Stomach (tissue), 4 donors: ENCODE data around the gene LACTBL1.

ENCODE experiments used
- EP300 ChIP-seq: sonication (generic); formaldehyde crosslinking; IDR thresholded peaks from one replicate; pipeline ENCODE4 v1.6.1; 2017; ENCODE audit warnings: antibody characterized with exemption
- POLR2A ChIP-seq, 4 donors: fragments of 450-650 bp; IDR thresholded peaks; one replicate each; pipeline ENCODE4 v1.6.1; 2016; ENCODE audit warnings: antibody characterized with exemption in 4 of 4, control low read depth in 2 of 4, mild to moderate bottlenecking in 1 of 4, moderate library complexity in 1 of 4
- TF ChIP-seq, protein P1 (sequence below), 7 experiments: fragments of 450-650 bp in 4 of 7; fragments of 200-600 bp in 3 of 7; sonication (generic) in 3 of 7; IDR thresholded peaks; one replicate each; pipeline ENCODE4 v1.5.1; 2016 to 2019; ENCODE audit warnings: antibody characterized with exemption in 7 of 7, control low read depth in 2 of 7, mild to moderate bottlenecking in 1 of 7

GRCh38 chr1:23019094-23019862, 46.6 kb upstream of the LACTBL1 start, which contains the start of gene KDM1A:
- TF ChIP-seq, protein P1, sequence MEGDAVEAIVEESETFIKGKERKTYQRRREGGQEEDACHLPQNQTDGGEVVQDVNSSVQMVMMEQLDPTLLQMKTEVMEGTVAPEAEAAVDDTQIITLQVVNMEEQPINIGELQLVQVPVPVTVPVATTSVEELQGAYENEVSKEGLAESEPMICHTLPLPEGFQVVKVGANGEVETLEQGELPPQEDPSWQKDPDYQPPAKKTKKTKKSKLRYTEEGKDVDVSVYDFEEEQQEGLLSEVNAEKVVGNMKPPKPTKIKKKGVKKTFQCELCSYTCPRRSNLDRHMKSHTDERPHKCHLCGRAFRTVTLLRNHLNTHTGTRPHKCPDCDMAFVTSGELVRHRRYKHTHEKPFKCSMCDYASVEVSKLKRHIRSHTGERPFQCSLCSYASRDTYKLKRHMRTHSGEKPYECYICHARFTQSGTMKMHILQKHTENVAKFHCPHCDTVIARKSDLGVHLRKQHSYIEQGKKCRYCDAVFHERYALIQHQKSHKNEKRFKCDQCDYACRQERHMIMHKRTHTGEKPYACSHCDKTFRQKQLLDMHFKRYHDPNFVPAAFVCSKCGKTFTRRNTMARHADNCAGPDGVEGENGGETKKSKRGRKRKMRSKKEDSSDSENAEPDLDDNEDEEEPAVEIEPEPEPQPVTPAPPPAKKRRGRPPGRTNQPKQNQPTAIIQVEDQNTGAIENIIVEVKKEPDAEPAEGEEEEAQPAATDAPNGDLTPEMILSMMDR (IDR thresholded peaks at IDR 0.05), result peak in 1 of 7 experiments; percentile 6
- TF ChIP-seq POLR2A (IDR thresholded peaks at IDR 0.05) (no peak), EP300 (no peak)
